ENCODE data around the gene CXCR1.
"Not testable (repeated sequence)": the region's sequence is repeated elsewhere in the genome, so short reads cannot be mapped to it uniquely, and the experiment has no call there.

The CXCR1 gene

DNA sequence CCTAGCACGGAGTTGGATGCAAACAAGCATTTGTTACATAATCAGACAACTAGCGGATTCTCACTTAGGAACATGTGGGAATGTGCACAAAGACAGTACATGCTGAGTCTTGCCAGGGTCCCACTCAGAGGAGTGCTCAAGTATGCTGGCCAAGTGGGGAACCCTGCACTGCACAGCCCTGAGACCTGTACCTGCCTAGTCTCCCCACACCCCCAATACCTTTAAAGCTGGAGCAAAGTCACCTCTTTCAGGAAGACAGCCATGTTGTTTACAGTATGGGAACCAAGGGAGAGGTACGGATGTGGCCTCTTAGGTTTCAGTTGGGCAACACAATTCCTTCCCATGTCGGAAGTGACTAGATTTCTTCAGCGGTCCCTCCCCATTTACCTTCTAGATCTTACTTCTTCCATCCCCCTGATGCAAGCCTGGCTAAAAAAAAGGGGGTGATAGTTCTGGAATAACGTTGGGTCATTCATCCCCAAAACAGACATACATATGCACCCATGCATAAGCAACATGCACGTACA is 10.7 kb downstream of the CXCR1 start:
- no peak for FAIRE-seq

DNA sequence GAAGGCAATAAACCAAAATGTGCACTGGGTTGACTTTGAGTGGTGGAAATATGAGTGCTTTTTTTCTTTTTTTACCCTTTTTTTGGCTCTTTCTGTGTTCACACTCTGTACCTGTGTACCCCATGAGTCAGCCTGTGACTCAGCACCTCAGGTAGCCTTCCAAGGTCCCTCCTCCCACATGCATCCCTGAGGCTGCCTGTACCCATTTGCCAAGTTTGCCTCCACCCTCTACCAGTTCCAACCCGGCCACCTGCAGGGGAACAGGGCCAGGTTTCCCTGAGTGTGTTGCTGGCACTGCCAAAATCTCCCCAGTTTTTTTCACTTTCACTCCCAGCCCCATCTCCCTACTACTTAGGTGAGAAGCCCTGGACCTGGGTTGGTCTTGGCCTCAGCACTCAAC is 14.0 kb downstream of the CXCR1 start:
- FAIRE-seq: no peak

DNA sequence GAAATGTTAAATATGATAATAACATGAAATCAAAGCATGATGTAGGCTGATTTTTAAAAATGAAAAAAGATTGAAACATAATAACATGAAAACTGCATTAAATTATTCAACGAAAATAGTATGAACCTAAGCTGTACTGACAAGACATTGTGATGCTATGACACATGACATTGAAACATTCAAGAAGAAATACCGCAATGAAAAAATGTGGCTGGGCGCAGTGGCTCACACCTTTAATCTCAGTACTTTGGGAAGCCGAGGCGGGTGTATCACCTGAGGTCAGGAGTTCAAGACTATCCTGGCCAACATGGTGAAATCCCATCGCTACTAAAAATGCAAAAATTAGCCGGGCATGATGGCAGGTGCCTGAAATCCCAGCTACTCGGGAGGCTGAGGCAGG is 14.6 kb downstream of the CXCR1 start:
- FAIRE-seq: no peak

DNA sequence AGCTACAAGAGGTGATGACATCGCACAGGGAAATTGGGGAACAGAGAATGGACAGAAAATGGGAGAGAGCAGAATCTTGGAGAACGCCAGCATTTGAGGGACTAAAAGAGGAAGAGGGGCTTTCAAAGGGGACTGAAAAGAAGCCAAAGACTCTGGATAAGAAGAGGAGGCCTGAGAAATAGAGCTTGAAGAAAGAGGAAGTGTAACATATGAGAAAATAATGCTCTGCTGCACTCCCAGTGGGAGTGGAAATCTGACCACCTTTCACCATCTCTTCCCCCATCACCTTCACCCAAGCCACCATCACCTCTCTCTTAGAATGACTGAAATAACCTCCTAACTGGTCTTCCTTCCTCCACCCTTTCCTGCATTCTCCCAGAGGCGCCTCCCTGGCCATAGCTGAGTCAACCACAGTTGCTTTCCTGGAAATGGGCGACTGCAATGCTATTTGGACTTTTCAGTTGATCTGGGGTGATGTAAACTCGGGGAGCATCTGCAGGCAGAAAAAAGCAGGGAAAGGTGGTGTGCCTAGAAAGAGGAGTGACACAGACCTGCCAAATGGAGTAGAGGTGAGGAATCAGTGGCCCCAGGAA is 16.8 kb downstream of the CXCR1 start:
- FAIRE-seq: no peak

DNA sequence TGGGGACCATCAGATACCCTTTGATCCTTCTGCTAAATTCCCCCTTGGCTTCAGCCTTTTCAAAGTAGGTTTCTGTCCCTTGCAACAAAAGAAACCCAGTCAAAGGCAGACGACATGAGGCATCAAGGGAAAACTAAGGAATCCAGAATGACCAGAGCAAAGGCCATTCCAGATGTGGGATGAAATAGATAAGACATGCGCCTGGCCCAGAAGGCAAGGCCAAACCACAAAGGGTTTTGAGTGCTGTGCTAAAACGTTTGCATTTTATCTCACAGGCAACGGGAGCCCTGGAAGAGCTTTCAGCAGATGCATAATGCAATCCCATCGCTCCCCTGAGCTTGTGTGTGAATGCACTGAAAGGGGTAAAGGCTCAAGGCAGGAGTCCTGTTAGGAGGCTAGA is 17.7 kb downstream of the CXCR1 start:
- FAIRE-seq: no peak

DNA sequence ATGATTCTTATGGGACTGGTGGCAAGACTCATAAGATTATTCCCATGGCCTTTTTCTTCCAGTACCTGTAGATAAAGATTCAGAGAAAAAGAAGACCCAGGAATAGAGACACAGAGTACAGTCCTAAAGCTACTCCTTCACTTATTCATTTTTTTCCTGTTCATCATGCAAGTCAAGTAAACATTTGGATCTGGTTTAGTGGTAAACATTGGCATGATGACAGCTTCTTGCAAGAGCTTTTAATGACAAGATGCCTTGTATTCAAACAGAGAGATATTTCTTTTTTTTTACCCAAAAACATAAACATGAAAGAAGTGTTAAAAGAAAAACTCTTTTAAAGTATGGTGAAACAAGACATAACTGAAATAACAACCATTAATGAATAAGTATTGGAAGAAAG is 20.7 kb downstream of the CXCR1 start:
- no peak for FAIRE-seq

DNA sequence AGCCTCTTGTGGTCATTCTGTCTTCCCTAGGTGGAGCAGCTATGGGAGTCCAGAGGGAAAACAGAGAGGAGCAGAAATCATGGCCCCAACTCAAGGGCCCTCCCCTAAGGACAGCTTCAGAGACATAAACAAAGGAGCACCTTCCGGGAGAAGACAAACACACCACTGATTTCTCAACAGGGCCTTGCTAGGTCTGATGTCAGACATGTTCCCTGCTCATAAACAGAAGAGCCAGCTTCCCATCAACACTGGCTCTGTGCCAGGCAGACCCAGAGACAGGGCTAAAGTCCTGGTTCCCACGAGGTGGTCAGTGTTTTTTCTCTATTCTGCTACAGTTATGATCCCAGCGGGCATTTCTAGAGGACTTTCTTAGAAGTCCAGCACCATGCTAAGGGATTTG is 21.6 kb downstream of the CXCR1 start:
- FAIRE-seq: no peak

DNA sequence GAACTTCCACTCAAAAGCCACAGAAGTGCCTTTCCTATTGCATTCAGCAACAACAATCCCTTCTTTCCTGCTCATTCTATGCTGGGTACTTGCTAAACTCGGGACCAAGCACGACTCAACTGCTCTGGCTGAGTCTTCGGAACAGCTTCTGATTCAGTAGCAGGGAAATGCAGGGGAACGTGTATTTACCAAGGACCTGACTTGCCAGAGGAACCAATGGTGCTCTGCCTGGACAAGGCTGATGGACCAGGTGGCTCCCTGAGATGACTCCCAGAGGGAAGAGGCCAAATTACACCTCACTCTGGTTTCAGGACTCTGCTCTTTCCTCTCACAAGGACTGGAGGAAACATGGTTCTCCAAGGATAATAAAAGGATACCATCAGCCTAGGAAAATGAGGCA is 28.7 kb downstream of the CXCR1 start:
- FAIRE-seq: no peak

DNA sequence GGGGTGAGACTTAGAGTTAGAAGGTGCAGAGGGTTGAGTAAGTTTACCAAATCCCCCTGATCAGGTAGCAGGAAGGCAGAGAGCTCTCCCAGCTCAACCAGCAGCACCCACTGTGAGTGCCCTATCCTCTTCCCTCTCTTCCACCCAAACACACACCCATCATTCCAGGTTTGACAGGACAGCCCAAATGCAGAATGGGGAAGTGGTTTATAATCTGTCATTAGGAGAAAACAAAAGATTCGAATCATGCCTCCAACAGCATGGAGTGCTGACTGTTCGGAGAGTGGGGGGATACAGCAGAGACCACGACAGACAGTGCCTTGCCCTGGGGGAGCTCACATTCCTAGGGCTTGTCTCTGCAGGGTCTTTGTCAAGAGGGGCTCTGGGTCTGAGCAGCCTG is 29.2 kb downstream of the CXCR1 start:
- no peak for FAIRE-seq

DNA sequence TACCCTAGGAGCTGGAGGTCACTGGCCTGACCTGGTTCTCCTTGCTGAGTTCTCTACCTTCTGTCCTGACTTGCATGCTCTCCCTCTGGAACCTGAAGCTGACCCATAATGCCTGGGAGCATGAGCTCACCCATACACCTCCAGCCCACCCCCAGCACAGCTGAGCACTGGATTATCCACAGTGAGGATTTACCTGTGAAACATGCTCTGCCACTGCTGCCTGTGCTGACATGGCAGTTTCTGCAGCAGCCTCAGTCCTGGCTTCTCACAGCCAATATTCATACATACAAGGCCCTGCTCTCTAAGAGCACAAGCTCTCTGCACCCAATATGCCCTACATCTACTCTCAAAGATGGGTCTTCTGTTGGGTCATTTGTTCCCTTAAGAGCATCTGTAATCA is 35.9 kb downstream of the CXCR1 start:
- FAIRE-seq: no peak

DNA sequence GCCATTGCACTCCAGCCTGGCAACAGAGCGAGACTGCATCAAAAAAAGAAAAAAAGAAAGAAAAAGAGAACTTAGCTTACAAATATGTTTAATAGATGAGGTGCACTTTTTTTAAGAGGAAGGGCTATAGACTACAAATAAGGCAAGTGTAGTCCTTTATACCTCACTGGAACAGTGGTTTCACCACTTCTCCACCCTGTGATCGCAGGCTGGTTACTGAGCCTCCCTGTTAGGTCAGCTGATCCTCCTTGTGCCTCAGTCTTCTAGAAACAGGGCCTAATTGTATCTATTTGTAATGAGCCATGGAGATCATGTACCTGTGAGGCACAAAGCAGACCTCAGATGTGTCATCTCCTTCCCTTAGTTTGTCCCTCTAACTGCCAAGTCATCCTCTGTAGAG is 36.4 kb downstream of the CXCR1 start:
- no peak for FAIRE-seq

DNA sequence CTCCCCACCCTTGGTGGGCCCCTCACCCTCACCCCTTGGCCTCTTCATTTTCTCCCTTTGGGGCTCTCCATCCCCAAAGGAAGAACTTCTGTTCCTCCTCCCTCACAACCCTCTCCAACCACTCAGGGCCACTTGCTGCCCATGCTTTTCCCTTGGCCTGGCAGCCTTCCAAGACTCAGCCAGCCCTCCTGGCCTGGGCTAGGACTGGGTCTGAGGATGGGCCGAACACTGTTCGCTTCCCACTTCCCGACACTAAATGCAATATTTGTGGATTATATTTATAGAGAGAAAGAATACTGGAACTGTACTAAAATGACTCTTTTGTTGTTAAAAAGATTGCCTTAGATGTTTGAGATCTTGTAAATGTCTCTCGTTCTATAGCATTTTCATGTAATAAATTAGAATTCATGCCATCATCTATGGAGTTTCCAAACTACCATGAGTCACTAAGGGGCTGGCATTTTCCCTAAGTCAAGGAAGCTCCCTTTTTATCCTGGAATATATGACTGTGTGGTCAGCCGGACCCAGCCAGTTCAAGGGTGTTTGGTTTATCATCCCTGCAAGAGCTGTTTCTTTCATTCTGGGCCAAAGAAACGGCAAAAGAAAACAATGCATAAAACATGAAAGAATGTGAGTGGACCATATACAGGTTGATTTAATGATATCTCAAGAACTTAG is 37.2 kb downstream of the CXCR1 start:
- no peak for FAIRE-seq

DNA sequence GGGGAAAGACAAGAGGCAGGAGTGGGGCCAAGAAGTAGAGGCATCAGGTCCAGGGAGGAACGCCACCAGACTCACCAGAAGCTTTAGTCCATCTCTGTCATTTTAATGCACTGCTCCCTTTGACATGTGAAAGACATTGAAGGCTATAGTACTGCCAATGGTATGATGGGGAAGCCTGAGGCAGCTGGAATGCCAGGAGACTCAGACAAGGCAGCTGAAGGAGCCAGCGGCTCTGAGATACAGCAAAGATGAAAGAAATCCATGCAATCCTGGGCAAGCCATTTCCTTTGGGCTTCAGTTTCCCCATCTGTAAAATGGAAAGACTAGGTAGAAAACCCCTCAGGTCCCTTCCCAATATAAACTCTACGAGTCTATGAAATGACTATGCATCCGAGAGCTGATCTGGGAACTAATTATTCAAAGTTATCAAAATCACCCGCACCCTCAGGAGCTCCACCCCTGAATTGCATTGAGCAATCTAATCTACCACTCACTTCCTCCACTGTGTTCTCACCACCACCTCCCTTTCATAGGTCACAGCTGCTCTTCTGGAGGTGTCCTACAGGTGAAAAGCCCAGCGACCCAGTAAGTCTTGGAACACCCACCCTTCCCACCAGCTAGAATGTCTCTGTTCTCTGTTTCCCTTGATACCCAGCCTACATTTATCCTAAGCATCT is 37.8 kb downstream of the CXCR1 start:
- no peak for FAIRE-seq

DNA sequence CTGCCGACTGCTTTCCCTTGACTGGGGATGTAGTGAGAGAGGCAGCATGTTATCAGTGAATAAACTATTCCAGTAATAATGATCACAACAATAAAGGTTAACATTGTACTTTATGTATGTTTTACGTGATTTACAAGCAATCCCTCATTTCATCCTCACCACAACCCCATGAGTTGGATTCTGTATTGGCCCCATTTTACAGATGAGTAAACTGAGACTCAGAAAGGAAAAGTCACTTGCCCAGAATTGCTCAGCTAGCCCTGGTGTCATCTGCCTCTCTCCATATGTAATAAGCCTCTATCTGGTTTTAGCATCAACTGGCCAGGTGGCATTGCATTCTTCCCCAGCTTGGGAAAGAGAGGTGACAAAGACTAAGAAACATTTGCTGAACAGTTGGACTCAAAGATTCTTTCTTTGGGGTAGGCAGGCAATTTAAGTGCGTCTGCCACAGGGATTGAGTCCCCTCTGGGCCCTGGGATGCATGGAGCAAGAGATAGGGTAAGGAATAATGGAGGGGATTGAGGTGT is 38.8 kb downstream of the CXCR1 start:
- no peak for FAIRE-seq

DNA sequence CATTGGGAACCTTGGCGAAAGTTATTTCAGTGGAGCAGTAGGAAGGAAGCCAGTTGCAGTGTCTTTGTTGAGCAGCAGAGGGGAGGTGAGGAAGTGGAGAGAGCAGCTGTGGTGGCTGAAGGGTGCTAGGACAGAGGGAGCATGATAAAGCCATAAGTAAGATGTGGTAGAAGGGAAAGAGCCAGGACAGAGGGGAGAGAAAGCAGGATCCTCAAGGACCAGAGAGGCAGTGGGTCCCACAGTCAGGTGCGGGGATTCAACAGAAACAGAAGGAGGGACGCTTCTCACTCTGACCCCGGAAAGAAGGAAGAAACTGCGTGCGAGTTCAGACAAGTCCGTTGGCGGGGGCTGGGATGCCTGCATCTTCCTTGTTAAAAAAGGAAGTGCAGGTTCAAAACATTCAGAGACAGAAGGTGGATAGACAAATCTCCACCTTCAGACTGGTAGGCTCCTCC is 41.1 kb downstream of the CXCR1 start, which contains the start of gene CXCR2:
Gene CXCR2, plus strand, starts transcription at position 403 of the 455 bp plus-strand sequence. CDS start 8,774 bp downstream, outside the sequence.
- FAIRE-seq: no peak

DNA sequence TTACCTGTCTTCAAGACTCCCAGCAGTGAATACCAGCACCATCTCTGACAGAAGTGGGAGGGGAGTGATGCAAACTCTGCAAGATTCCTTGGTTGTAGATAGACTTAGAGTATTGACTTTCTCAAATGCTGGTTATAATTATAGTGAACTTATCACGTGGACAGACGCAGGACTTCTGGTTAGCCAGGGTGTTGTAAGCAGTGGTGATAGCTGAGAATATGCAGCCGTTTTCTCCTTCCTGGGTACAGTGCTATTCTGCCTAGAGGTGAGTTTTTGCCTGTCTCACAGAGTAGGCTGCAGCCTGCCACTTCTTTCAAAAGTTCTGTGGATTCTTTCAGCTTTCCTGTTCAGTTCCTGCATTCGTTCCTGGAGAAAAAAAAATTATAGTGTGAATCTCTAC is 41.7 kb downstream of the CXCR1 start:
- no peak for FAIRE-seq

DNA sequence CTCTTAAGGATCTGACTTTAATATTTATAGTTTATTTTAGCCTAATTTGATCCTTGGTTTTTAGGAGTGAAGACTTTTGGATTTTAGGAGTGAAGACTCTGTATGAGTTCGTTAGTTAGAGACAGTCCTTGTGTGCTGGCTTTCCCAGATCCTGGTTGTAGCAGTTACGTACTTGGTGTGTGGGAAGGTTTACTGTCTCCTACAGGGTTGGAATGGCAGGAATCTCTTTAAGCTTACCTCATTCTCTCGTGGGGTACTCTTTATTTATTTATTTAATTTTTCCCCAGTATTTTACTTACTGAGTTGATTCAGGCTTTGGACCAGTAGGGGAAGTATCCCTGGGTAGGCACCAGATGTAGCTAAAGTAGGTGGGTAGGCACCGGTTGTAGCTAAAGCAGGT is 42.8 kb downstream of the CXCR1 start:
- FAIRE-seq: no peak

DNA sequence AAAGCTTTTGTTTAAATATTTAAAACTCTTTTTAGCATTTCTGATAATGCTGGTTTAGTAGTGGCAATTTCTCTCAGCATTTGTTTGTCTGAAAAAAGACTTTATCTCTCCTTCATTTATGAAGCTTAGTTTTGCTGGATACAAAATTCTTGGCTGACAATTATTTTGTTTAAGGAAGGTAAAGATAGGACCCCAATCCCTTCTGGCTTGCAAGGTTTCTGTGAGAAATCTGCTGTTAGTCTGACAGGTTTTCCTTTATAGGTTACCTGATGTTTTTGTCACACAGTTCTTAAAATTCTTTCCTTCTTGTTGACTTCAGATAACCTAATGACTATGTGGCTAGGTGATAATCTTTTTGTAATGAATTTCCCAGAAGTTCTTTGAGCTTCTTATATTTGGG is 44.5 kb downstream of the CXCR1 start:
- FAIRE-seq: not testable (repeated sequence)

DNA sequence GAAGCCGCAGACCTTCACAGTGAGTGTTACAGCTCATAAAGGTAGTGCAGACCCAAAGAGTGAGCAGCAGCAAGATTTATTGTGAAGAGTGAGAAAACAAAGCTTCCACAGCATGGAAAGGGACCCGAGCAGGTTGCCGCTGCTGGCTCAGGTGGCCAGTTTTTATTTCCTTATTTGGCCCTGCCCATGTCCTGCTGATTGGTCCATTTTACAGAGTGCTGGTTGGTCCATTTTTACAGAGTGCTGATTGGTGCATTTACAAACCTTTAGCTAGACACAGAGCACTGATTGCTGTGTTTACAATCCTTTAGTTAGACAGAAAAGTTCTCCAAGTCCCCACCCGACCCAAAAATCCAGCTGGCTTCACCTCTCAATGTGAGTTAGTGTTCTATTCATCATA is 45.0 kb downstream of the CXCR1 start:
- not testable (repeated sequence) for FAIRE-seq

Data from A204.1 (cell line).